HG02852 (cell line): Measurements from ENCODE around the gene FAM111B.
A peak's percentile ranks its signal among the peaks of the same experiment; 100 is the strongest.

Experiments
- ATAC-seq: cut with Tn5 transposase; IDR thresholded peaks from one replicate; pipeline ENCODE4 v1.9.1; 2021; ENCODE audit warnings: mild to moderate bottlenecking, moderate library complexity; ENCODE audit not compliant: unreplicated experiment

The FAM111B gene

DNA sequence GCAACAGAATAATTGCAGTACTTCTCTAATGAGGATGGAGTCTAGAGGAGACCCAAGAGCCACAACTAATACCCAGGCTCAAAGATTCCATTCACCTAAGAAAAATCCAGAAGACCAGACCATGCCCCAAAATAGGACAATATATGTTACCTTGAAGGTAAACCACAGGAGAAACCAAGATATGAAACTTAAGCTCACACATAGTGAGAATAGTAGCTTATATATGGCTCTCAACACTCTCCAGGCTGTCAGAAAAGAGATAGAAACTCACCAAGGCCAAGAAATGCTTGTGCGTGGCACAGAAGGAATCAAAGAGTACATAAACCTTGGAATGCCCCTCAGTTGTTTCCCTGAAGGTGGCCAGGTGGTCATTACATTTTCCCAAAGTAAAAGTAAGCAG, 44.7 kb downstream of the FAM111B start:
- peak; percentile 70 for ATAC-seq

DNA sequence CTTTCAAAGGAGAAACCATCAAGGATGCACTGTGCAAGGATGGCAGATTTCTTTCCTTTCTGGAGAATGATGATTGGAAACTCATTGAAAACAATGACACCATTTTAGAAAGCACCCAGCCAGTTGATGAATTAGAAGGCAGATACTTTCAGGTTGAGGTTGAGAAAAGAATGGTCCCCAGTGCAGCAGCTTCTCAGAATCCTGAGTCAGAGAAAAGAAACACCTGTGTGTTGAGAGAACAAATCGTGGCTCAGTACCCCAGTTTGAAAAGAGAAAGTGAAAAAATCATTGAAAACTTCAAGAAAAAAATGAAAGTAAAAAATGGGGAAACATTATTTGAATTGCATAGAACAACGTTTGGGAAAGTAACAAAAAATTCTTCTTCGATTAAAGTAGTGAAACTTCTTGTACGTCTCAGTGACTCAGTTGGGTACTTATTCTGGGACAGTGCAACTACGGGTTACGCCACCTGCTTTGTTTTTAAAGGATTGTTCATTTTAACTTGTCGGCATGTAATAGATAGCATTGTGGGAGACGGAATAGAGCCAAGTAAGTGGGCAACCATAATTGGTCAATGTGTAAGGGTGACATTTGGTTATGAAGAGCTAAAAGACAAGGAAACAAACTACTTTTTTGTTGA, 45.4 kb downstream of the FAM111B start:
- ATAC-seq, result peak; percentile 80

DNA sequence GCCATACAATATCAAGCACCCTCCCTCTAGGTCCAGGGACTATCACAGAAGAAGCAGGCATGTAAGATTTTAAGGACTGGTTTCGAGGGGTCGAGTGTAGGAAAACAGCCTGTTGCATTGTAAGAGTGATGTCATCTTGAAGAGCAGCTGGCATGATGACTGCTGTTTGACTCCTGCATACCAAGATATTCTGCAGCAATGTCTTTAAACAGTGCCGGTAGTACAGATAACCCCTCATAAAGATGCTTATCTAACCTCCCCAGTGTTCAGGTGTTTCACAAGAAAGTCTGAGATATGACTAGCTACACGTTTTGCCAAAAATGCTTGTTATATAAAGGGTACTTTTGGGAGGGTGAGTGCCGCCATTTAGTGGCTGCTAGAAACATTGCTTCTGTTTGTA, 47.6 kb downstream of the FAM111B start:
- ATAC-seq, result no peak

DNA sequence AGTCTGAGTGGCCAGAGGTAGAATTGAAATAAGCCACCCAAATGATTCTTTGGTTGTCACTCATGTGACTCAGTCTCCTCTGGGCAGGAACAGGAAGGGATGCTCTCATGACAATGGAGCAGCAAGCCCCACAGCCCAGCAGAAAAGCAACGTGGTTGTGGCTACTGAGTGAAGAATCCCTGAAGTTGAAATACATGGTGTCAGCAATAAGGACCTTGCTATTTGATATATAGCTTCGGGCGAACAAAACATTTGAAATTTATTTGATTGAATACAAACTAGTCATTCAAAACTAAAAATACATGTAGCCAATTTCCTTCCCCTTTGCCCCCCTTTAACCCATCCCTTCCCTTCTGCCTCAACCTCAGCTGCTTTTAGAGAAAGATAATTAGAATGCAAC, 50.4 kb downstream of the FAM111B start:
- ATAC-seq, result no peak

DNA sequence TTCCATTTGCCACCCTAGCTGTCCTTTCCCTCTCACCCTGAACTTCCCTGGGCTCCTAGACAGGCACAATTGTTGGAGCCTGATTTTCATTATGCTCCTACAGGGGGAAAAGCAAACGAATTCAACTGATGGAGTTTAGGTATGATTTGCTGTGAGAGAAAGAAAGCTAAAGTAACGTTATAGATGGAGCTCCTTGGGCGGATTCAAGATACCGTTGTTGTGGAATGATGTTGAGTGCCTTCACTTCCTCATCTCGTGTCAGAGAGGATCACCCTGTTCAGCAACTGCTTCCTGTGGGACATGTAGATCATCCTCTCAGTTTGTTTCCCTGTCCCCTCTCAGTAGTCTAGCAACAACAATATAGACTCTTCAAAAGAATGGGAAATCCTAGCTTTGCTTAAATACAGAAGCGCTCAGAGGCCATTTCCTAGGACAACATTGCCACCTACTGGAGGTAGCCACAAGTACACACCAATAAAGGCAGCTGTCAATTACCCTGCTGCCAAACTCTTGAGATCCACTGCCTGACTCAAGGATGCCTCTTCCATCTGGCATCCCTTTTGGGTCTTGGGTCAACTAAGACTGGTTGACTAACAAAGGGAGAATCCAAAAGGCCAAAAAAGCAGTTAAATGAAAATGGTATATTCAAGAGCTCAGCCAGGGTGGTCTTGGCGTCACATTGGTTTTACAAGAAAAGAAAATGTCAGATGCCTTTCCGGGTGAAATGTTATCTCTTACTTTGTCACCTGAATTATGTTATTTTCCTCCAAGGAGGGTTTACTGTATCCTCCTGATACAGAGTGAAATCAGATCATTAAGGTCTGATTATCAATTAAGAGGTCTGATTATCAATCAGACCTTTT, 51.4 kb downstream of the FAM111B start:
- ATAC-seq, result peak; percentile 98

- ATAC-seq, result no peak
Measured at GRCh38 chr11:59164028-59164427, 57.0 kb downstream of the FAM111B start.

DNA sequence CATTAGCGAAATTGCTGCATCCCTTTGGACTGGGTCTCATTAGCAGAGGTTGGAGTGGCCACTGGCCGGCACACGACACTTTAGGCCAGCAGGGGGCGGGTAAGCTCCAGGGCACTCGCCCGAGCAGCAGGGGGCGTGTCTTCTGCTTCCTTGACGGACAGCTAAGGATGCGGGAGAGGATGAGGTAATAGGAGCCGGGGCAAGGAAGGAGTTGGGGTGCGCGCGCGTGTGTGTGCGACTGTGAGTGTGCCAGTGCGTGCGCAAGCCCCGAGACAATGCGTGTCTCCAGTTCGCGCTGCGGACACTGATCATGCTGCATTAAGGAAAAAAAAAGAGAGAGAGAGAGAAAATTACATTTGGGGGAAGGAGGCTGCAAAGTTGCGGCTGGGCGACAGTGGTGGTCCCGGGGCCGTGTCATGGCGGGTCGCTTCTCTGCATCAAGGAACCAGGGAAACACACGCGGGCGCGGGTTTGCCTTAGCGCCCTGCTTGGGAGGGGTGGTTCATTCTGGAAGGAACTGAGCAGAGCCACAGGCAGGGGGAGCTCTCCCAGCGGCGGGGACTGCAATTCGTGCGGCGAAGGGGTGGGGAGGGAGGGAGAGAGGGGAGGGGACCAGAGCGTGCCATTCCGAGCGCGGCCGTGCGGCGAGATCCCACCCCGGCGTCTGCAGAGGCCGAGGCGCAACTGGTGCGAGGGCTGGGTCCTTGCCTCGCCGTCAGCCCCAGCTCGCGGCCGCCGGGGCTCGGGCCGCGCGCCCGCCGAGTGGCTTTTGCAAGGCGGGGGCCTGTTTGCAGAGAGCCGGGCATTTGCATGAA, 64.7 kb downstream of the FAM111B start, which contains the start of gene DTX4:
Gene DTX4 (plus strand): TSS at position 625 of the 815 bp plus-strand sequence. CDS start 464 bp downstream, outside the sequence.
- peak; percentile 73 for ATAC-seq

DNA sequence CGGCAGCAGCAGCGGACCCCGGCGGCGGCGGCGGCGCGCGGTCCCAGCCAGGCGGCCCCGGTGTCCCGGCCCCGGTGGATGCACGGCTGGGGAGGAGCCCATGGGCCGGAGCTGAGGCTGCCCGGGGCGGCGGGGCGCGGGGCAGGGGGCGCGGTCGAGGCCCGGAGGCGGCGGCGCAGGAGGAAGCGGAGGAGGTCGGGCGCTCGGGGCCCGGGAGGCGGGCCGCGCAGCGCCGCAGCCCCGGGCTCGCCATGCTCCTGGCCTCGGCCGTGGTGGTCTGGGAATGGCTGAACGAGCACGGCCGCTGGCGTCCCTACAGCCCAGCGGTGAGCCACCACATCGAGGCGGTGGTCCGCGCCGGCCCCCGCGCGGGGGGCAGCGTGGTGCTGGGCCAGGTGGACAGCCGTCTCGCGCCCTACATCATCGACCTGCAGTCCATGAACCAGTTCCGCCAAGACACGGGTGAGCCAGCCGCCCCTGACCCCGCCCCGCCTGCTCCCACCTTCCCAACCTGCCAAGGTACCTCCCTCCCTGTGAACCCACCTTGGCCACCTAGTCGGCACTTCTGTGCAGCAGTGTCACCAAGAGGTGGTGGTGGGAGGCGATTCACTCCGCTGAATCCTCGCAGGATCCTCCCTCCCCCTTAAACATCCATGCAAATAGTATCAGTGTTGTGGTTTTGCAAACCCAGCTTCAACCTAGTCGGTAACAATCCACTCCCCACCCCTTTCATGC, 65.5 kb downstream of the FAM111B start:
- peak; percentile 38 for ATAC-seq

GRCh38 chr11:59173080-59173963, 66.3 kb downstream of the FAM111B start:
- peak; percentile 3 for ATAC-seq

GRCh38 chr11:59173964-59174663, 67.1 kb downstream of the FAM111B start:
- ATAC-seq, result no peak

DNA sequence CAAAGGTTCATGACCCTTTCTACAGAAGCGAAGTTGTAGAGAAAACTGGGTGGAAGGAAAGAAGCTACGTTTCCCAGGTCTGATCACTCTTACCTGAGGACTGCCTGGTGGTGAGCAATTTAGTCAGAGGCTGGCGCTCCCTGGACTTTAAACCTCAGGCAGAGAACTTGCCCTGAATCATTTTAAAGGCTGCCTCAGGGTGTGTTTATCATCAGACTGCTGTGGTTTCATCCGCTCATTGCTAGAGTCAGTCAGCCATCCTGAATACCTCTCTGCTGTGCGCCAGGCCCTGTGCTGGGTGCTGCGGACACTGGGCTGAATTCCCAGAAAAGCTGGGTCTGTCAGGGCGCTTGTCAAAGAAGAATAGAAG, 67.6 kb downstream of the FAM111B start:
- no peak for ATAC-seq

GRCh38 chr11:59175091-59175501, 68.1 kb downstream of the FAM111B start:
- no peak for ATAC-seq

- ATAC-seq, result no peak
Measured at GRCh38 chr11:59176330-59176729, 69.3 kb downstream of the FAM111B start.
